Lung (tissue), 12 donors: ENCODE measurements around the gene FAM47E. TPM values are rescaled to one million over a fixed set of nuclear protein-coding genes. Genes with fewer than 3 reads are reported as not detected.

Source experiments
- ATAC-seq: fragments of 200-7000 bp; cut with Tn5 transposase; one replicate; pipeline ENCODE4 v1.9.1; 2020; ENCODE audit warnings: moderate number of reproducible peaks; ENCODE audit not compliant: insufficient read depth, low FRiP score
- DNase-seq, 3 donors: peaks; one replicate each; pipeline ENCODE4 v3.0.0-alpha.2; 2013 to 2017
- H3K27ac ChIP-seq, 2 donors: one replicate each; pipeline ENCODE4 v1.5.1; 2013; ENCODE audit warnings: mild to moderate bottlenecking in 2 of 2, moderate library complexity in 2 of 2, control low read depth in 1 of 2, inconsistent platforms in 1 of 2, low read depth in 1 of 2, low read length in 1 of 2
- H3K27me3 ChIP-seq, 3 donors: one replicate each; pipeline ENCODE4 v1.5.1; 2013; ENCODE audit warnings: low read length in 2 of 3; ENCODE audit not compliant: control insufficient read depth in 3 of 3, insufficient read depth in 3 of 3
- H3K36me3 ChIP-seq, 4 donors: one replicate each; pipeline ENCODE4 v1.5.1; 2013; ENCODE audit warnings: low read length in 4 of 4, mild to moderate bottlenecking in 1 of 4, moderate library complexity in 1 of 4; ENCODE audit not compliant: control insufficient read depth in 4 of 4, insufficient read depth in 4 of 4
- H3K4me1 ChIP-seq, 5 donors: one replicate each; pipeline ENCODE4 v1.5.1; 2013; ENCODE audit warnings: low read length in 5 of 5, mild to moderate bottlenecking in 2 of 5, moderate library complexity in 1 of 5; ENCODE audit not compliant: control insufficient read depth in 5 of 5, insufficient read depth in 5 of 5
- H3K4me3 ChIP-seq: one replicate; pipeline ENCODE4 v1.5.1; 2013; ENCODE audit warnings: mild to moderate bottlenecking, control low read depth, moderate library complexity
- H3K9ac ChIP-seq, 2 donors: one replicate each; pipeline ENCODE4 v1.5.1; 2013; ENCODE audit warnings: low read length in 2 of 2, control low read depth in 1 of 2; ENCODE audit not compliant: insufficient read depth in 1 of 2
- H3K9me3 ChIP-seq, 4 donors: one replicate each; pipeline ENCODE4 v1.5.1; 2013; ENCODE audit warnings: low read length in 3 of 4, mild to moderate bottlenecking in 1 of 4, moderate library complexity in 1 of 4; ENCODE audit not compliant: control insufficient read depth in 4 of 4, insufficient read depth in 3 of 4
- CTCF ChIP-seq: IDR thresholded peaks from 2 replicates; pipeline ENCODE4 v1.5.1; 2012; ENCODE audit warnings: mild to moderate bottlenecking; ENCODE audit errors: control extremely low read depth, extremely low read depth
- WGBS, 2 donors: extraction: QIAGEN DNeasy Blood & Tissue Kit; methylation state at CpG; one replicate each; pipeline ENCODE4 v1.1.7; 2013; 5-methylcytosine and 5-hydroxymethylcytosine counted together
- polyA plus RNA-seq, 2 donors: library from polyadenylated mRNA; stranded (reverse); fragments of 200-250 nt; gene quantifications; one replicate each; pipeline ENCODE4 v1.2.1, GENCODE V29; 2013
- total RNA-seq, 2 donors: library from RNA; depleted of rRNA in 1 of 2; stranded (reverse); fragments of >200 nt in 1 of 2; gene quantifications; one replicate each; pipeline ENCODE4 v1.2.1, GENCODE V29; 2014 to 2021
- donor health status: control.
- donor health status: control.
- donor health status: Bipolar disorder and iron deficiency.
- donor health status: healthy.
- donor health status: DM: yes; HTN: yes; CAD: no.

Gene FAM47E
- total and polyA plus RNA-seq, 4 donors: 4.4 to 10.7 (median 7.0) TPM

DNA sequence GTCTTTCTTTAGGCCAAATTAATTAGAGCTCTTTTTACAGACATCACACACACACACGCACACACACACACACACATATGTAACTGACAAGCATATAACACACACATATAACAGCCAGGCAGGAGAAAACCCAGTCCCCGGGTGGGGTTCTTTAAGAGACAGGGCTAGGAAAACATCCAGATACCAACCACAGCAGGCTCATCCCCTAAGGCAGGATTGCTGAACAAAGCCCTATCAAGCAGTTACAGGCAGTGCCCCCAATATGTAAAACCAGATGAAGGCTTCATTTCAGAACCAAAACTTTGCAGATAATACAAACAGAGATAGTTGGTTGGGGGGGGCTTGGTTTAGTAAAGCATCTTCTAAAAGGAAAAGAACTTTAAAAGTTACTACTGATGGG, 18.0 kb upstream of the FAM47E start:
- DNase-seq: no peak
- Histone ChIP-seq H3K36me3 (no peaks in the 10 kb centered on the region), H3K4me1 (peaks cover 0 to 8% (median 0%) of the 10 kb centered on the region in 5 donors), H3K27me3 (no peaks in the 10 kb centered on the region), H3K9me3 (peaks cover 0 to 6% (median 4%) of the 10 kb centered on the region in 4 donors), H3K4me3 (no peak overlapping the region), H3K9ac (no peak overlapping the region), H3K27ac (no peak overlapping the region)
- no peak for ATAC-seq
- no peak for TF ChIP-seq CTCF
- WGBS, 2 donors: 55 to 73% methylated on average over 2 of the region's 2 CpGs

GRCh38 chr4:76233967-76234678, 17.4 kb upstream of the FAM47E start:
- DNase-seq: peak in 1 of 3 donors; percentile 35
- Histone ChIP-seq H3K27ac (peak overlapping the region in 1 of 2 donors; percentile 38), H3K27me3 (no peaks in the 10 kb centered on the region), H3K4me1 (peaks cover 0 to 8% (median 0%) of the 10 kb centered on the region in 5 donors), H3K9me3 (peaks cover 0 to 6% (median 2%) of the 10 kb centered on the region in 4 donors), H3K4me3 (no peak overlapping the region), H3K36me3 (no peaks in the 10 kb centered on the region), H3K9ac (no peak overlapping the region)
- WGBS, 2 donors: 78 to 89% methylated on average over 14 of the region's 14 CpGs
- ATAC-seq: peak; percentile 55
- TF ChIP-seq CTCF: no peak

DNA sequence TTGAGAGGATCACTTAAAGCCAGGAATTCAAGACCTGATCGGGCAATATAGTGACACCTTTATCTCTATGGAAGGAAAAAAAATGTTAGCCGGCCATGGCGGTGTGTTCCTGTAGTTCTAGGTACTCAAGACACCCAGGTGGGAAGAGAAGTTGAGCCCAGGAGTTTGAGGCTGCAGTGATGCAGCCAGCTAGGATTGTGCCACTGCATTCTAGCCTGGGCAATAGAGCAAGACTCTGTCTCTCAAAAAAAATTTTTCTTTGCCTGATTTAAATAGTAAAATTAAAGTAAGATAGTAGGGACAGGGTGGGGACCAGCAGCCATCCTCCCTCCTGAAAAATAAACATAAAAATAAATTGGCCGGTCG, 16.9 kb upstream of the FAM47E start:
- Histone ChIP-seq H3K9ac (no peak overlapping the region), H3K9me3 (peaks cover 0 to 4% (median 0%) of the 10 kb centered on the region in 4 donors), H3K4me1 (peaks cover 0 to 8% (median 0%) of the 10 kb centered on the region in 5 donors), H3K36me3 (no peaks in the 10 kb centered on the region), H3K27ac (no peak overlapping the region), H3K27me3 (no peaks in the 10 kb centered on the region), H3K4me3 (no peak overlapping the region)
- 89 to 97% methylated on average over 5 of the region's 5 CpGs for WGBS, 2 donors
- no peak for TF ChIP-seq CTCF
- no peak for DNase-seq
- ATAC-seq: no peak

- Histone ChIP-seq H3K27me3 (no peaks in the 10 kb centered on the region), H3K27ac (no peak overlapping the region), H3K36me3 (no peaks in the 10 kb centered on the region), H3K9ac (no peak overlapping the region), H3K9me3 (peaks cover 0 to 7% (median 2%) of the 10 kb centered on the region in 4 donors), H3K4me3 (no peak overlapping the region), H3K4me1 (peaks cover 0 to 8% (median 0%) of the 10 kb centered on the region in 5 donors)
- 86 to 93% methylated on average over 2 of the region's 2 CpGs for WGBS, 2 donors
- ATAC-seq (no peak), DNase-seq (no peak)
- no peak for TF ChIP-seq CTCF
Measured at GRCh38 chr4:76235407-76235806, 16.1 kb upstream of the FAM47E start.
